C4-2B (cell line): ENCODE results near the gene SLCO1B1.
"Not testable (repeated sequence)": the region's sequence is repeated elsewhere in the genome, so short reads cannot be mapped to it uniquely, and the experiment has no call there.

Source experiments
- CTCF ChIP-seq: fragments of 450-650 bp; conservative IDR thresholded peaks from 2 replicates; pipeline ENCODE4 v1.5.1; 2017; ENCODE audit warnings: mild to moderate bottlenecking
- ZFX ChIP-seq: fragments of 450-650 bp; IDR thresholded peaks from 2 replicates; pipeline ENCODE4 v1.6.1; 2017

DNA sequence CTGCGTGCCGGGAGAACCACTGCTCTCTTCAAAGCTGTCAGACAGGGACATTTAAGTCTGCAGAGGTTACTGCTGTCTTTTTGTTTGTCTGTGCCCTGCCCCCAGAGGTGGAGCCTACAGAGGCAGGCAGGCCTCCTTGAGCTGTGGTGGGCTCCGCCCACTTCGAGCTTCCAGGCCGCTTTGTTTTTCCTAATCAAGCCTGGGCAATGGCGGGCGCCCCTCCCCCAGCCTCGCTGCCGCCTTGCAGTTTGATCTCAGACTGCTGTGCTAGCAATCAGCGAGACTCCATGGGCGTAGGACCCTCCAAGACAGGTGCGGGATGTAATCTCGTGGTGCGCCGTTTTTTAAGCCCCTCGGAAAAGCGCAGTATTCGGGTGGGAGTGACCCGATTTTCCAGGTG is 83.4 kb downstream of the SLCO1B1 start:
- TF ChIP-seq CTCF, ZFX: not testable (repeated sequence)
